Measurements from ENCODE around the gene LLGL2.

Gene LLGL2

DNA sequence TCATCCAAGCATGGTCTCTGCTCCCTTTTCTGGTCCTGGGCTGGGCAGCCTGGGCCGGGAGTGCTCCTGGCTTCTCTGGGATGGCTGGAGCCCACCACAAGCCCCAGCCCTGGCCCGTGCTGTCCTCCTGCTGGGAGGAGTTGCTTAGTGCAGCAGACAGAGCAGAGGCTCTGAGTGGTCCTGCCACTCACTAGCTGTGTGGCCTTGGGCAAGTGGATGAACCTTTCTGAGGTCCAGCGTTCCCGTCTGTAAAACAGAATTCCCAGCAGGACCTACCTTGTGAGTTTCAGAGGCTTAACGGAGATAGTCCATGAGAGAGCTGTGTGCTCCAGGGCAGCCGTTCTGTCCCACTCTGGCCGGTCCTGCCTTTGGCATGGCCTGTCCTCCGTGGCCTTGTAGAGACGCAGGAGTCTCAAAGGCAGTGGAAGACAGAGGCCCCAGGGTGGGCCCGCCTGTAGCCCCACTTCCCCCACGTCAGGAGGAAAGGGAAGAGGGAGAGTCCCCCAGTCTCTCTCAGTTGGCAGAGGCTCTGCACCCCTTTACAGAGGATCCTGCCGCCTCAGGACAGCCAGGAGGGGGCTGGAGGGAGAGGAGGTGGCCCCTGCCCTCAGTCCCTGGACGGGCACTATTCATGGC is 69.9 kb downstream of the LLGL2 start:
- peaks cover 65% of the 10 kb centered on the region; the same call in 1 of the 2 replicates for H3K27me3 ChIP-seq (ENCODE audit: insufficient read depth, low read depth)
- H3K4me1 ChIP-seq (ENCODE audit: low read depth, poor library complexity, severe bottlenecking), result no peaks in the 10 kb centered on the region
- no peak overlapping the region for H3K9ac ChIP-seq
- H2AFZ ChIP-seq (ENCODE audit: low read depth), result no peak overlapping the region
- H3K36me3 ChIP-seq (ENCODE audit: insufficient read depth), result no peaks in the 10 kb centered on the region
- H3K4me3 ChIP-seq (IDR thresholded peaks at IDR 0.05; ENCODE audit: insufficient read depth, low read depth, low read length), result no peak overlapping the region
- H4K20me1 ChIP-seq (ENCODE audit: insufficient read depth), result no peaks in the 10 kb centered on the region
- H3K4me2 ChIP-seq, result no peak overlapping the region
- H3K79me2 ChIP-seq (ENCODE audit: insufficient read depth, low read depth), result no peaks in the 10 kb centered on the region
- TF ChIP-seq, protein P1, sequence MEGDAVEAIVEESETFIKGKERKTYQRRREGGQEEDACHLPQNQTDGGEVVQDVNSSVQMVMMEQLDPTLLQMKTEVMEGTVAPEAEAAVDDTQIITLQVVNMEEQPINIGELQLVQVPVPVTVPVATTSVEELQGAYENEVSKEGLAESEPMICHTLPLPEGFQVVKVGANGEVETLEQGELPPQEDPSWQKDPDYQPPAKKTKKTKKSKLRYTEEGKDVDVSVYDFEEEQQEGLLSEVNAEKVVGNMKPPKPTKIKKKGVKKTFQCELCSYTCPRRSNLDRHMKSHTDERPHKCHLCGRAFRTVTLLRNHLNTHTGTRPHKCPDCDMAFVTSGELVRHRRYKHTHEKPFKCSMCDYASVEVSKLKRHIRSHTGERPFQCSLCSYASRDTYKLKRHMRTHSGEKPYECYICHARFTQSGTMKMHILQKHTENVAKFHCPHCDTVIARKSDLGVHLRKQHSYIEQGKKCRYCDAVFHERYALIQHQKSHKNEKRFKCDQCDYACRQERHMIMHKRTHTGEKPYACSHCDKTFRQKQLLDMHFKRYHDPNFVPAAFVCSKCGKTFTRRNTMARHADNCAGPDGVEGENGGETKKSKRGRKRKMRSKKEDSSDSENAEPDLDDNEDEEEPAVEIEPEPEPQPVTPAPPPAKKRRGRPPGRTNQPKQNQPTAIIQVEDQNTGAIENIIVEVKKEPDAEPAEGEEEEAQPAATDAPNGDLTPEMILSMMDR (conservative IDR thresholded peaks at IDR 0.05; ENCODE audit: low read depth, low read length), result no peak
- no peak overlapping the region for H3K27ac ChIP-seq

DNA sequence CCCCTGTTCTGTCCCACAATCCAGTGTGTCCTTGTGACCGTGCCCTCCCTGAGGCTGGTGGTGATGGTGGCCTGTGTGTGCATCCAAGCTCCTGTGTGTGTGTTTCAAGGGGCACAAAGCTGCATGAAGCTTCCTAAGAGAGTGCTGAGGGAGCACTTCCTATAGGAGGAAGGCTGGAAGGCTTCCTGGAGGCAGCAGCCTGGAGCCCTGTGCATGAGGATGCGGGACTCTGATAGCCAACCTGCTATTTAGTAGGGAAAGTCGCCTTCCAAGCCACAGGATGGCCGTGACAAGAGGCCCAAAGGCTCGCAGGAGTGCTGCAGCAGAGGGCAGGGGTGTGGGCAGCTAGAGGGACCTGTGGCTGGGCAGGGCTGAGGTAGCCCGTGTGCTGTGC is 70.4 kb downstream of the LLGL2 start:
- Histone ChIP-seq H3K27ac (no peak overlapping the region), H3K9ac (no peak overlapping the region), H3K27me3 (ENCODE audit: insufficient read depth, low read depth) (peaks cover 65% of the 10 kb centered on the region; the same call in 1 of the 2 replicates), H3K36me3 (ENCODE audit: insufficient read depth) (no peaks in the 10 kb centered on the region), H3K4me3 (IDR thresholded peaks at IDR 0.05; ENCODE audit: insufficient read depth, low read depth, low read length) (no peak overlapping the region), H3K4me2 (no peak overlapping the region), H2AFZ (ENCODE audit: low read depth) (no peak overlapping the region), H3K4me1 (ENCODE audit: low read depth, poor library complexity, severe bottlenecking) (no peaks in the 10 kb centered on the region), H4K20me1 (ENCODE audit: insufficient read depth) (no peaks in the 10 kb centered on the region), H3K79me2 (ENCODE audit: insufficient read depth, low read depth) (no peaks in the 10 kb centered on the region)
- TF ChIP-seq, protein P1 (conservative IDR thresholded peaks at IDR 0.05; ENCODE audit: low read depth, low read length), result no peak

DNA sequence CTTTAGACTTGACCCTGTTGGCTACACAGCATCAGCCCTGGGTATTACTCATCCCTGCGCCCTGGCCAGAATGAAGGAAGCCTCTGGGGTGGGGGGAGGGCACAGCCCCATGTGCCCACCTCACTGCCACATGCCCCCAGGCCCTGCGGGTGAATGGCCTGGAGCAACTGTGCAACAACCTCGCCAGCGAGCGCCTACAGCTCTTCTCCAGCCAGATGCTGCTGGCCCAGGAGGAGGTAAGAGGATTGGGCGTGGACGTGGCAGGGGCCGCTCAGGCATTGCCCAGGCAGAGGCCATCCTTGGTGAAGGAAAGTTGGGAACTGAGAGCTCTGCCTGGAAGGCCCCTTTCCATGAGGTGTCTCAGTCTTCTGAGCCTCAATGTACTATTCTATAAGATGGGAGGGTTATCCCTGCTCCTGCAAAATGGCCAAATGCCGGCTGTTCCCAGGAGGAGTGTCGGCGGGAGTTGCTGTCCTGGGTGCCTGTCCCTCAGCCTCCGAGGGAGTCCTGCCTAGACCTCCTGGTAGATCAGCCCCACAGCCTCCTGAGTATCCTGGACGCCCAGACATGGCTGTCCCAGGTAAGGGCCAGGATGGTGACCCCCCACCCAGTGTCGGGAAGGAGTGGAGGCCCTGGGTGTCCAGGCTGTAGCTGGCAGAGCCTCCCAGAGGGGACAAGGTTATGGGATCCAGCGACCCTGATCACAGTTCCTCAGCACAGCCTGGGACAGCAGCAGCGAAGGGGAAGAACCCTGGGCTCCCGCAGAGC is 71.0 kb downstream of the LLGL2 start:
- H2AFZ ChIP-seq (ENCODE audit: low read depth), result no peak overlapping the region
- H4K20me1 ChIP-seq (ENCODE audit: insufficient read depth), result no peaks in the 10 kb centered on the region
- H3K4me3 ChIP-seq (IDR thresholded peaks at IDR 0.05; ENCODE audit: insufficient read depth, low read depth, low read length), result no peak overlapping the region
- no peaks in the 10 kb centered on the region for H3K79me2 ChIP-seq (ENCODE audit: insufficient read depth, low read depth)
- TF ChIP-seq, protein P1 (conservative IDR thresholded peaks at IDR 0.05; ENCODE audit: low read depth, low read length), result no peak
- H3K4me1 ChIP-seq (ENCODE audit: low read depth, poor library complexity, severe bottlenecking), result no peaks in the 10 kb centered on the region
- H3K9ac ChIP-seq, result no peak overlapping the region
- no peak overlapping the region for H3K27ac ChIP-seq
- no peaks in the 10 kb centered on the region for H3K36me3 ChIP-seq (ENCODE audit: insufficient read depth)
- no peak overlapping the region for H3K4me2 ChIP-seq
- H3K27me3 ChIP-seq (ENCODE audit: insufficient read depth, low read depth), result peaks cover 60% of the 10 kb centered on the region; the same call in 1 of the 2 replicates

DNA sequence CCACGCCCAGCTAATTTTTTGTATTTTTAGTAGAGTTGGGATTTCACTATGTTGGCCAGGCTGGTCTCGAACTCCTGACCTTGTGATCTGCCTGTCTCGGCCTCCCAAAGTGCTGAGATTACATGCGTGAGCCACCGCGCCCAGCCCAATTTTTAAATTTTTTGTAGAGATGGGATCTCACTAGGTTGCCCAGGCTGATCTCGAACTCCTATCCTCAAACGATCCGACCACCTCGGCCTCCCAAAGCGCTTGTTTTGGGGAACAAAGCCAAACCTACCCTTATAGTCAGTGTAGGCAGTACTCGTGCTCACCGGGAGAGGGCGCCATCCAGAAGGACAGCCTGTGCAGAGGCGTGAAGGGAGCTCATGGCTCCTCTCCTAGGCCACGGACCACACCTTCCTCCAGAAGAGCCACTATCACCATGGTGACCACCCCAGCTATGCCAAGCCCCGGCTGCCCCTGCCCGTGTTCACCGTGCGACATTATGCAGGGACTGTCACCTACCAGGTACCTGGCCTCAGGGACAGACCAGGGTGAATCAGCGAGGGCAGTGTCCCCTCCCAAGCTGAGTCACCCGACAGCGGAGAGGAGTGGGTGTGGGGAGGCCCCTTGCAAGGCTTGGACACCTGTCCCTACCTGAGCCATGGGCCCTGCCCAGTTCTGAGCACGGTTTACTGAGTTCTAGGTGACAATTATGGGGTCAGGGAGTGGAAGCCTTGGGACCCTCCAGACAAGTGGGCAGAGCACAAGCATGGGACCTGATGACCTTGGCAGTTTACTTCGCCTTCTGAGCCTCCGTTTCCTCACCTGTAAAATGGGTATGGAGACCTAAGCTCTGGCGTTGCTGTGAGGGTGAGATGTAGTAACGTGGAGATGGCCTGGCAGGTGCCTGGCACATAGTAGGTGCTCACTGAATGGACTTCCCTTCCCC is 75.8 kb downstream of the LLGL2 start:
- peaks cover 34% of the 10 kb centered on the region; the same call in 1 of the 2 replicates for H3K27me3 ChIP-seq (ENCODE audit: insufficient read depth, low read depth)
- no peak overlapping the region for H2AFZ ChIP-seq (ENCODE audit: low read depth)
- TF ChIP-seq, protein P1 (conservative IDR thresholded peaks at IDR 0.05; ENCODE audit: low read depth, low read length), result peak; percentile 79
- H4K20me1 ChIP-seq (ENCODE audit: insufficient read depth), result no peaks in the 10 kb centered on the region
- H3K4me1 ChIP-seq (ENCODE audit: low read depth, poor library complexity, severe bottlenecking), result no peaks in the 10 kb centered on the region
- no peaks in the 10 kb centered on the region for H3K79me2 ChIP-seq (ENCODE audit: insufficient read depth, low read depth)
- no peak overlapping the region for H3K27ac ChIP-seq
- no peak overlapping the region for H3K4me3 ChIP-seq (IDR thresholded peaks at IDR 0.05; ENCODE audit: insufficient read depth, low read depth, low read length)
- no peaks in the 10 kb centered on the region for H3K36me3 ChIP-seq (ENCODE audit: insufficient read depth)
- H3K4me2 ChIP-seq, result no peak overlapping the region
- H3K9ac ChIP-seq, result no peak overlapping the region

Data from KMS-11 (cell line).